ENCODE data around the gene GALK2.

DNA sequence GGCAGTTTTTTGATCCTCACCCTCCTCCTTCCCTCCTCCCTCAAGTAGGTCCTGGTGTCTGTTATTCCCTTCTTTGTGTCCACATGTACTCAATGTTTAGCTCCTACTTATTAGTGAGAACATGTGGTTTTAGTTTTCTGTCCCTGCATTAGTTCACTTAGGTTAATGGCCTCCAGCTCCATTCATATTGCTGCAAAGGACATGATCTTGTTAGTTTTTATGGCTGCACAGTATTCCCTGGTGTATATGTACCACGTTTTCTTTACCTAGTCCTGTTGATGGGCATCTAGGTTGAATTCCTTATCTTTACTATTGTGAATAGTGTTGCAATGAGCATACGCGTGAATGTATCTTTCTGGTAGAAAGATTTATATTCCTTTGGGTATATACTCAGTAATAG, 191.3 kb downstream of the GALK2 start:
- TF ChIP-seq, protein P1, sequence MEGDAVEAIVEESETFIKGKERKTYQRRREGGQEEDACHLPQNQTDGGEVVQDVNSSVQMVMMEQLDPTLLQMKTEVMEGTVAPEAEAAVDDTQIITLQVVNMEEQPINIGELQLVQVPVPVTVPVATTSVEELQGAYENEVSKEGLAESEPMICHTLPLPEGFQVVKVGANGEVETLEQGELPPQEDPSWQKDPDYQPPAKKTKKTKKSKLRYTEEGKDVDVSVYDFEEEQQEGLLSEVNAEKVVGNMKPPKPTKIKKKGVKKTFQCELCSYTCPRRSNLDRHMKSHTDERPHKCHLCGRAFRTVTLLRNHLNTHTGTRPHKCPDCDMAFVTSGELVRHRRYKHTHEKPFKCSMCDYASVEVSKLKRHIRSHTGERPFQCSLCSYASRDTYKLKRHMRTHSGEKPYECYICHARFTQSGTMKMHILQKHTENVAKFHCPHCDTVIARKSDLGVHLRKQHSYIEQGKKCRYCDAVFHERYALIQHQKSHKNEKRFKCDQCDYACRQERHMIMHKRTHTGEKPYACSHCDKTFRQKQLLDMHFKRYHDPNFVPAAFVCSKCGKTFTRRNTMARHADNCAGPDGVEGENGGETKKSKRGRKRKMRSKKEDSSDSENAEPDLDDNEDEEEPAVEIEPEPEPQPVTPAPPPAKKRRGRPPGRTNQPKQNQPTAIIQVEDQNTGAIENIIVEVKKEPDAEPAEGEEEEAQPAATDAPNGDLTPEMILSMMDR (IDR thresholded peaks at IDR 0.05), result no peak
- TF ChIP-seq POLR2A (IDR thresholded peaks at IDR 0.05), result no peak

All from sigmoid colon (tissue), 3 donors.